ENCODE results near the gene FUNDC2. TPM values are rescaled to one million over a fixed set of nuclear protein-coding genes. Genes with fewer than 3 reads are reported as not detected.

Gene FUNDC2
- total and polyA plus RNA-seq, 2 of the 4 experiments (the other 2 are of a cell fraction) = 42.5 to 51.7 TPM

DNA sequence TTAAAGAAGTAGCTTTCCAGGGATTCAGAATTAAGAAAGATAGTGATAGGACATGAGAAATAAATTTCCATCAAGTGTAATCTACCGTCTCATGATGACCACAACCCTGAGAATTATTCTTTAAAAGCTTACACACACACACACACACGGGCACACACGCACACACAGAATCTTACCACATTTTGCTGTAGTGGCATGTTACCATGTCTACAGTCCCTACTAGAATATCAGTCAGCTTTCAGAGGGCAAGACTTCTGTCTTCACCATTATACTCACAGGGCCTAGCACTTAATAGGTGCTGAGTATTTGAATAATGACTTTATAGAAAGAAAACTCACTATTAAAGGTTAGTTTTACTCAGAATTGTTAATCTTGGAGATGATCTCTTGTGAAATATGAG, 28.9 kb downstream of the FUNDC2 start:
- BruUV-seq (replicated peaks) = no TSS peak
- H3K23ac ChIP-seq (ENCODE audit: low read depth, low read length) = no peak overlapping the region
- no peak overlapping the region for H3K4me3 ChIP-seq (ENCODE audit: insufficient read depth, low read depth, low read length)
- TF ChIP-seq RFX5 (IDR thresholded peaks at IDR 0.05; ENCODE audit: low read depth, low read length) (no peak), MXI1 (IDR thresholded peaks at IDR 0.05; ENCODE audit: borderline replicate concordance, low read depth, low read length) (no peak), RCOR1 (IDR thresholded peaks at IDR 0.05; ENCODE audit: insufficient replicate concordance, low read length) (no peak), RAD21 (IDR thresholded peaks at IDR 0.05; ENCODE audit: low read length) (no peak), CTCF (conservative IDR thresholded peaks at IDR 0.05; ENCODE audit: low read depth, low read length) (no peak), USF2 (IDR thresholded peaks at IDR 0.05; ENCODE audit: low read depth, low read length) (no peak), MAZ (IDR thresholded peaks at IDR 0.05; ENCODE audit: borderline replicate concordance, low read depth, low read length) (no peak), ELK1 (IDR thresholded peaks at IDR 0.05; ENCODE audit: borderline replicate concordance, low read depth, low read length) (no peak), SMC3 (IDR thresholded peaks at IDR 0.05; ENCODE audit: low read depth, low read length) (no peak), CEBPB (IDR thresholded peaks at IDR 0.05; ENCODE audit: low read depth, low read length) (no peak), MAFK (IDR thresholded peaks at IDR 0.05; ENCODE audit: low read depth, low read length) (no peak), POLR2A (IDR thresholded peaks at IDR 0.05; ENCODE audit: low read depth, low read length) (no peak), NFE2L2 (IDR thresholded peaks at IDR 0.05; ENCODE audit: low read depth, low read length) (no peak), CHD1 (IDR thresholded peaks at IDR 0.05; ENCODE audit: low read depth, low read length) (no peak)
- H2BK120ac ChIP-seq (ENCODE audit: low read depth, low read length) = no peak overlapping the region
- H3K9ac ChIP-seq (ENCODE audit: low read depth, low read length) = no peak overlapping the region
- no peak overlapping the region for H2BK20ac ChIP-seq (ENCODE audit: low read depth, low read length)
- no peak overlapping the region for H3K27ac ChIP-seq (ENCODE audit: insufficient read depth, low read length)
- dilution Hi-C loops (cut with HindIII; ENCODE audit: low sequenced_read_pairs, unreplicated experiment) (no loop called here), intact Hi-C loops (cut with micrococcal nuclease) (no loop called here), in situ Hi-C loops (cut with MboI; ENCODE audit: low sequenced_read_pairs) (loop anchor here (5.0 kb wide), 1 partner anchor 73 kb away; no protein-coding TSS in a partner anchor)
- no peak overlapping the region for H4K8ac ChIP-seq (ENCODE audit: low read depth in 2 of 2, low read length in 2 of 2)
- H2AK5ac ChIP-seq (ENCODE audit: low read depth, low read length) = no peak overlapping the region
- no peak overlapping the region for H3K56ac ChIP-seq (ENCODE audit: extremely low read depth, insufficient read depth, low read length)
- no peaks in the 10 kb centered on the region for H3K79me1 ChIP-seq (ENCODE audit: low read depth in 1 of 2, low read length in 2 of 2)
- ChIA-PET POLR2A (ENCODE audit: unreplicated experiment) (no interaction called here), CTCF (no interaction called here)
- no CpG with 5 or more reads among the region's 3 CpGs for WGBS, 2 experiments (ENCODE audit: extremely low coverage in 2 of 2, insufficient read length in 1 of 2)
- peaks cover 2% of the 10 kb centered on the region; the same call in 1 of the 2 replicates for H3K36me3 ChIP-seq (ENCODE audit: control insufficient read depth, insufficient read depth, low read length)
- no peaks in the 10 kb centered on the region for H3K4me1 ChIP-seq (ENCODE audit: control insufficient read depth, insufficient read depth, low read length)
- no peaks in the 10 kb centered on the region for H3K9me1 ChIP-seq (ENCODE audit: insufficient read depth, low read length)
- no peaks in the 10 kb centered on the region for H3K9me3 ChIP-seq (ENCODE audit: control insufficient read depth, insufficient read depth, low read length)
- no peaks in the 10 kb centered on the region for H4K20me1 ChIP-seq (ENCODE audit: insufficient read depth, low read length)
- no peak overlapping the region for H3K4me2 ChIP-seq (ENCODE audit: low read depth, low read length)
- no peak overlapping the region for H4K5ac ChIP-seq (ENCODE audit: low read depth, low read length)
- no peak overlapping the region for H2AK9ac ChIP-seq (replicated peaks; ENCODE audit: low read depth, low read length, poor library complexity)
- H2AFZ ChIP-seq (replicated peaks; ENCODE audit: low read length, poor library complexity) = no peak overlapping the region
- H2BK5ac ChIP-seq (ENCODE audit: low read depth, low read length, poor library complexity, severe bottlenecking) = no peak overlapping the region
- DNase-seq (no peak), ATAC-seq (ENCODE audit: low read depth) (no peak)
- no peak overlapping the region for H3K18ac ChIP-seq (ENCODE audit: low read depth, low read length)
- H3K4ac ChIP-seq (ENCODE audit: low read depth, low read length) = no peak overlapping the region
- no peaks in the 10 kb centered on the region for H3K27me3 ChIP-seq (ENCODE audit: control insufficient read depth, insufficient read depth, low read length)
- H2BK15ac ChIP-seq (ENCODE audit: low read depth, low read length) = no peak overlapping the region
- H3K14ac ChIP-seq (replicated peaks; ENCODE audit: low read depth, low read length) = no peak overlapping the region
- no peak overlapping the region for H4K91ac ChIP-seq (ENCODE audit: insufficient read depth, low read depth, low read length)

Data from IMR-90 (cell line).